ENCODE measurements around the gene PPP1R3D.

The PPP1R3D gene

GRCh38 chr20:59945731-59946130 is 5.6 kb upstream of the PPP1R3D start:
- Histone ChIP-seq H3K4me3 (ENCODE audit: low read length) (0 out of 2 replicates have a peak overlapping the region, but pooled peaks have one; percentile 2), H3K9me3 (ENCODE audit: insufficient read depth, low read depth, low read length) (no peaks in the 10 kb centered on the region), H3K27me3 (ENCODE audit: insufficient read depth, low read length) (no peaks in the 10 kb centered on the region), H3K4me1 (ENCODE audit: insufficient read depth, low read length) (peaks cover 19% of the 10 kb centered on the region; the same call in 1 of the 2 replicates), H3K27ac (ENCODE audit: low read length) (peak overlapping the region; percentile 32), H3K9ac (ENCODE audit: low read depth, low read length) (0 out of 2 replicates have a peak overlapping the region, but pooled peaks have one; percentile 10), H3K36me3 (ENCODE audit: insufficient read depth, low read depth, low read length) (peaks cover 46% of the 10 kb centered on the region)

- Histone ChIP-seq H3K27ac (ENCODE audit: low read length) (peak overlapping the region; percentile 32), H3K9me3 (ENCODE audit: insufficient read depth, low read depth, low read length) (no peaks in the 10 kb centered on the region), H3K4me3 (ENCODE audit: low read length) (no peak overlapping the region), H3K36me3 (ENCODE audit: insufficient read depth, low read depth, low read length) (peaks cover 46% of the 10 kb centered on the region), H3K4me1 (ENCODE audit: insufficient read depth, low read length) (peaks cover 19% of the 10 kb centered on the region; the same call in 1 of the 2 replicates), H3K9ac (ENCODE audit: low read depth, low read length) (no peak overlapping the region), H3K27me3 (ENCODE audit: insufficient read depth, low read length) (no peaks in the 10 kb centered on the region)
Observed at GRCh38 chr20:59945175-59945574, 5.1 kb upstream of the PPP1R3D start.

GRCh38 chr20:59944726-59945125 is 4.6 kb upstream of the PPP1R3D start:
- Histone ChIP-seq H3K27me3 (ENCODE audit: insufficient read depth, low read length) (no peaks in the 10 kb centered on the region), H3K36me3 (ENCODE audit: insufficient read depth, low read depth, low read length) (peaks cover 46% of the 10 kb centered on the region), H3K9me3 (ENCODE audit: insufficient read depth, low read depth, low read length) (no peaks in the 10 kb centered on the region), H3K4me1 (ENCODE audit: insufficient read depth, low read length) (peaks cover 19% of the 10 kb centered on the region; the same call in 1 of the 2 replicates), H3K27ac (ENCODE audit: low read length) (no peak overlapping the region), H3K9ac (ENCODE audit: low read depth, low read length) (no peak overlapping the region), H3K4me3 (ENCODE audit: low read length) (no peak overlapping the region)

GRCh38 chr20:59942245-59942644 is 2.1 kb upstream of the PPP1R3D start:
- Histone ChIP-seq H3K27ac (ENCODE audit: low read length) (no peak overlapping the region), H3K27me3 (ENCODE audit: insufficient read depth, low read length) (peaks cover 20% of the 10 kb centered on the region), H3K4me1 (ENCODE audit: insufficient read depth, low read length) (peaks cover 19% of the 10 kb centered on the region; the same call in 1 of the 2 replicates), H3K36me3 (ENCODE audit: insufficient read depth, low read depth, low read length) (peaks cover 42% of the 10 kb centered on the region), H3K4me3 (ENCODE audit: low read length) (no peak overlapping the region), H3K9me3 (ENCODE audit: insufficient read depth, low read depth, low read length) (peaks cover 7% of the 10 kb centered on the region; the same call in 1 of the 2 replicates), H3K9ac (ENCODE audit: low read depth, low read length) (no peak overlapping the region)

- Histone ChIP-seq H3K4me1 (ENCODE audit: insufficient read depth, low read length) (peaks cover 15% of the 10 kb centered on the region; the same call in 1 of the 2 replicates), H3K9me3 (ENCODE audit: insufficient read depth, low read depth, low read length) (peaks cover 7% of the 10 kb centered on the region; the same call in 1 of the 2 replicates), H3K4me3 (ENCODE audit: low read length) (peak overlapping the region; percentile 83), H3K27me3 (ENCODE audit: insufficient read depth, low read length) (peaks cover 31% of the 10 kb centered on the region), H3K9ac (ENCODE audit: low read depth, low read length) (peak overlapping the region; percentile 96), H3K36me3 (ENCODE audit: insufficient read depth, low read depth, low read length) (peaks cover 40% of the 10 kb centered on the region), H3K27ac (ENCODE audit: low read length) (peak overlapping the region; percentile 73)
Observed at GRCh38 chr20:59940956-59941294, 820 bp upstream of the PPP1R3D start.

- Histone ChIP-seq H3K27ac (ENCODE audit: low read length) (no peak overlapping the region), H3K9ac (ENCODE audit: low read depth, low read length) (peak overlapping the region; percentile 96; the same call in 1 of the 2 replicates), H3K36me3 (ENCODE audit: insufficient read depth, low read depth, low read length) (peaks cover 29% of the 10 kb centered on the region), H3K4me1 (ENCODE audit: insufficient read depth, low read length) (peaks cover 6% of the 10 kb centered on the region; the same call in 1 of the 2 replicates), H3K4me3 (ENCODE audit: low read length) (peak overlapping the region; percentile 83), H3K27me3 (ENCODE audit: insufficient read depth, low read length) (peaks cover 41% of the 10 kb centered on the region), H3K9me3 (ENCODE audit: insufficient read depth, low read depth, low read length) (peaks cover 7% of the 10 kb centered on the region; the same call in 1 of the 2 replicates)
Observed at GRCh38 chr20:59939879-59940128, 301 bp downstream of the PPP1R3D start.

- Histone ChIP-seq H3K27me3 (ENCODE audit: insufficient read depth, low read length) (peaks cover 47% of the 10 kb centered on the region), H3K27ac (ENCODE audit: low read length) (no peak overlapping the region), H3K4me3 (ENCODE audit: low read length) (peak overlapping the region; percentile 83; the same call in 1 of the 2 replicates), H3K9me3 (ENCODE audit: insufficient read depth, low read depth, low read length) (peaks cover 7% of the 10 kb centered on the region; the same call in 1 of the 2 replicates), H3K36me3 (ENCODE audit: insufficient read depth, low read depth, low read length) (peaks cover 23% of the 10 kb centered on the region), H3K4me1 (ENCODE audit: insufficient read depth, low read length) (peaks cover 6% of the 10 kb centered on the region; the same call in 1 of the 2 replicates), H3K9ac (ENCODE audit: low read depth, low read length) (no peak overlapping the region; the same call in 1 of the 2 replicates)
Observed at GRCh38 chr20:59939052-59939878, 840 bp downstream of the PPP1R3D start.

GRCh38 chr20:59938696-59939051 is 1.4 kb downstream of the PPP1R3D start:
- Histone ChIP-seq H3K4me3 (ENCODE audit: low read length) (no peak overlapping the region), H3K36me3 (ENCODE audit: insufficient read depth, low read depth, low read length) (peaks cover 17% of the 10 kb centered on the region), H3K9me3 (ENCODE audit: insufficient read depth, low read depth, low read length) (peaks cover 7% of the 10 kb centered on the region; the same call in 1 of the 2 replicates), H3K27ac (ENCODE audit: low read length) (no peak overlapping the region), H3K4me1 (ENCODE audit: insufficient read depth, low read length) (peaks cover 6% of the 10 kb centered on the region; the same call in 1 of the 2 replicates), H3K27me3 (ENCODE audit: insufficient read depth, low read length) (peaks cover 52% of the 10 kb centered on the region), H3K9ac (ENCODE audit: low read depth, low read length) (no peak overlapping the region)

GRCh38 chr20:59938221-59938620 is 1.9 kb downstream of the PPP1R3D start:
- H3K9ac ChIP-seq (ENCODE audit: low read depth, low read length) = no peak overlapping the region
- peaks cover 7% of the 10 kb centered on the region; the same call in 1 of the 2 replicates for H3K9me3 ChIP-seq (ENCODE audit: insufficient read depth, low read depth, low read length)
- H3K4me3 ChIP-seq (ENCODE audit: low read length) = no peak overlapping the region
- no peak overlapping the region for H3K27ac ChIP-seq (ENCODE audit: low read length)
- peaks cover 53% of the 10 kb centered on the region for H3K27me3 ChIP-seq (ENCODE audit: insufficient read depth, low read length)
- peaks cover 6% of the 10 kb centered on the region; the same call in 1 of the 2 replicates for H3K4me1 ChIP-seq (ENCODE audit: insufficient read depth, low read length)
- peaks cover 13% of the 10 kb centered on the region for H3K36me3 ChIP-seq (ENCODE audit: insufficient read depth, low read depth, low read length)

DNA sequence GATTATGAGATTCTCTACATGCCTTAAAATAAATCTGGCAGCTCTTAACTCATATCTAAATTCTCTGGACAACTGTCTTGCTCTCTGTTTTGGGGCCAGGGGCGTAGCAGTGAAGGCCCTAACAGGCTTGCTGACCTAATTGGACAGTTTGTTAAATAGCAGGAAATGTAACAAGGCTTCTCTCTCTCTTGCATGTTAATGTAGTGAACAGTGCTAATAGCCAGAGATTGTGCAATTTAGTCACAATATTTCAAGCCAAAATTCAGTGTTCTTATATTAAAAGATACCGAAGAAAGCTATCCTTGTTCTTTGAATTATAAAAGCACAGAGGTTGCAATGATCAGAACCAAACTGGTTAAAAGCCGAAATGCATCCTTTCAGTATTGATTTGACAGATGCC is 3.0 kb downstream of the PPP1R3D start:
- H3K4me3 ChIP-seq (ENCODE audit: low read length) = no peak overlapping the region
- H3K9ac ChIP-seq (ENCODE audit: low read depth, low read length) = no peak overlapping the region
- peaks cover 7% of the 10 kb centered on the region; the same call in 1 of the 2 replicates for H3K9me3 ChIP-seq (ENCODE audit: insufficient read depth, low read depth, low read length)
- H3K27me3 ChIP-seq (ENCODE audit: insufficient read depth, low read length) = peaks cover 53% of the 10 kb centered on the region
- no peak overlapping the region for H3K27ac ChIP-seq (ENCODE audit: low read length)
- peaks cover 2% of the 10 kb centered on the region; the same call in 1 of the 2 replicates for H3K36me3 ChIP-seq (ENCODE audit: insufficient read depth, low read depth, low read length)
- peaks cover 6% of the 10 kb centered on the region; the same call in 1 of the 2 replicates for H3K4me1 ChIP-seq (ENCODE audit: insufficient read depth, low read length)

- H3K4me3 ChIP-seq (ENCODE audit: low read length) = no peak overlapping the region
- H3K27me3 ChIP-seq (ENCODE audit: insufficient read depth, low read length) = peaks cover 53% of the 10 kb centered on the region
- H3K27ac ChIP-seq (ENCODE audit: low read length) = no peak overlapping the region
- no peaks in the 10 kb centered on the region for H3K36me3 ChIP-seq (ENCODE audit: insufficient read depth, low read depth, low read length)
- no peak overlapping the region for H3K9ac ChIP-seq (ENCODE audit: low read depth, low read length)
- peaks cover 7% of the 10 kb centered on the region; the same call in 1 of the 2 replicates for H3K9me3 ChIP-seq (ENCODE audit: insufficient read depth, low read depth, low read length)
- H3K4me1 ChIP-seq (ENCODE audit: insufficient read depth, low read length) = peaks cover 5% of the 10 kb centered on the region; the same call in 1 of the 2 replicates
Observed at GRCh38 chr20:59936409-59936808, 3.7 kb downstream of the PPP1R3D start.

Measured in iPS-20b (cell line).